Activated CD4-positive, CD25-positive, alpha-beta regulatory T cell treated with anti-CD3 and anti-CD28 coated beads, Interleukin-2, amount 50 U/mL, for 72 hours (primary cell): ENCODE measurements around the gene SLC7A1.

Experiments
- DNase-seq: peaks from one replicate; pipeline ENCODE4 v3.0.0; 2021

The SLC7A1 gene

DNA sequence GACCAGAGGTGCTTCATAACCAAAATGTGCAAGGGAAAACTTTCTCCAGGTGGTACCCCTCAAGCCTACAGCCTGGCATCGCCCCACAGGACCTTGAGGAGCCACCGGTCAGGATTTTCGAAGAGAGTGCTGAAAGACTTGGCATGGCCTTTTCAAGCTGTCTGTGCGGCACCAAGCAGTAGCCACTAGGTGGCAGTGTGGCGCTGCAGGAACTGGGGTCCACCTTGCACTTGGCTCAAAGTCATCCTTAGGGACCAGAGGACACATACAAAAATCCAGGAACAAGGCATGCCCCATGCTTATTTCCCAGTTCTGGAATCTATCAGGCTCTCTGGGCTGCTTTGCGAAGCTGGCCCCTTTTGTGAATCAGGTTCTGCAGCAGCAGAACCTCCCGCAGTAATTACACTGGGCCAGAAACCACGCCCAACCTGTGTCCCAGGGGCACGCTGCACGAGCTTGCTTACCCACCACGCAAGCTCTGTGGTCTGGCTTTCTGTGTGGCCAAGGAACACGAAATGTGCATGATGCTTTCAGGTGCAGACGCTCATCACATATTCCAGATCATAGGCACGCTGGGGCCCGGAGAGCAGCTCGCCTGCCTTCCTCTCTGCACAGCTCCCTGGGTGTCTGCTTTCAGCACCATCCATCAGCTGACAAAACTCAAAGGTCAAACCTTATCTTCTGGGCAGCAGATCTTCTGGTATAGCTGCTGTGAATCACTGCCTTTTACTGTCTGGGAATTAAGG is 87.2 kb downstream of the SLC7A1 start:
- peak; percentile 77 for DNase-seq

- DNase-seq: no peak
Measured at GRCh38 chr13:29507356-29507755, 88.1 kb downstream of the SLC7A1 start.

DNA sequence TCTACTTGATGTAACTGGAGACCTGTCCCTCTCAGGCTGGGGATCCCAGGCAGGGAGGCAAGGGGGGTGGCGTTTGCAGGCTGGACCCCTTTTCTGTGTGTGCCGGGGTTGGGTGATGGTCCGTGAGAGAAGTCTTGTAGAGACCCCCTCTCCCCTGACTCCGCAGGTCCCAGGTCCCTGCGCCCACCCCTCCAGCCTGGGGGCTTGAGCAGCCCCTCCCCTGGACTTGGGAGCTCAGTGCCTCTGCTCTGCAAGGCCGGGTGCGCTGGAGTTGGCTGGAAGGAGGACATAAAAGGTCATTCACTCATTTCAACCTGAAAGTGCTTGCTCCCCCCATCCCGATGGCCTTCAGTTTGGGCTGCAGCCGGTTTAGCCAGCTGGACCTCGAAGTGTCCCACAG is 89.5 kb downstream of the SLC7A1 start:
- no peak for DNase-seq

- DNase-seq: no peak
Measured at GRCh38 chr13:29505511-29505910, 90.0 kb downstream of the SLC7A1 start.

DNA sequence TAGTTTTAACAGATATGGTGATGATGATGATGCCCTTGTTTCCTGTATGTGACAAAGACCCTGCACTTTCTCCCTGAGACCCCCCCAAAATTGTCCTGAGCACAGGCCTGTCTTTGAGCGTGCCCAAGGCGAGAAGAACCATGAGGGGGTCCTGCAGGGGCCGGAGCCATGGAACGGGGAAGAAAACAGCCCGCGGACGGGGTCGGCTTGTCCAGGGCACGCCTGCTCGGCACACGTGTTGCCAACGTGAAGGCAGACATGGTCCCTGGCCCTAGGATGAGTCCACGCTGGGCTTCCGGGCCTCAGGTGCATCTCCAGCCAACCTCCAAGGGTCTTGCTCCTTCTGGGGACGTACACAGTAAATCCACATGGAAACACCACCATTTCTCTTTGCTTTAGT is 90.8 kb downstream of the SLC7A1 start:
- DNase-seq: no peak

- no peak for DNase-seq
Measured at GRCh38 chr13:29503041-29503837, 92.2 kb downstream of the SLC7A1 start.

DNA sequence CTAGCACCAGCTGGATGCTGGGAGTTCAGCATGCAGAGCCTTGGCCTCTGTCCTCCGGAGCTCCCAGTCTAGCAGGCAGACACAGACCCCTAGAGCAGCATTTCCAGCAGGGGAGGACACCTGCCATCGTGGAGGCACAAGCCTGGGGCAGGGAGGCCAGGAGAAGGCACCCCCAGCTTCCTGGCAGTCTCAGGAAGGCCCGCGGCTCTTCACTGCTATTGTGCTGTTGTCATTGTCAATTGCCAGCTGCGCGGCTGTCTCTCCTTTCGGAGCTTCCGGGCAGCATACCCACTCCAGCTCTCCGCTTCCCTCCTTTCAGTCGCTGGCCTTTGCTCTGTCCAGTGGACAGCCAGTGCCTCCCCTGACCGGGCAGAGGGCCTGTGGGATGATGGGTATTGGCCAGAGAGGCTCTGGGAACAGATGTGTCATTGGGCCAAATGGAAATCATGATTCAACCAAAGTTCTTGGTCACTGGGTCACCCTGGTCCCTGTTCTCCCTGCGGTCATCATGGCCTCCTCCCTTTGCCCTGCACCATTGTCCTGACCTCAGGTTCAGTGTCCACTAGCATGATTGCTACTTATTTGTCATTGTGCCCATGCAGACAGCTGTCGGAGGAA is 93.0 kb downstream of the SLC7A1 start:
- no peak for DNase-seq

- no peak for DNase-seq
Measured at GRCh38 chr13:29501674-29502073, 93.8 kb downstream of the SLC7A1 start.

DNA sequence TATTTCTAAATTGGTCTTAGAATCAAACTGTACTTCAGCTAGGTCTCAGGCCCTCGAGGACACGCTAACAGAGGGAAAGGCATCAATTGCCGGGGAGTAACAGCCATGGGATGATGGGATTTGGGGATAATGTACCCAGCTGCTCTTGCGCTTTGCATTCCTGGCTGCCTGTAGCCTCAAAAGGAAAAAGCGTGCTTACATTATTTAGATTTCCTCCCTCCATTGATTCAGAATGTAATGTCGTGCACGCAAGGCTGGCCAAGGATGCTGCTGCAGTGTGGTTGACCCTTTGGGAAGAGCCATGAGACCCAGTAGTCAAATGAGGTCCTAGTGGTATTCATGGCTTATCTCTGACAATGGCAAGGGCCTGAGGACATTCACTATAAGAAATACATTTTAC is 95.1 kb downstream of the SLC7A1 start:
- DNase-seq: no peak

DNA sequence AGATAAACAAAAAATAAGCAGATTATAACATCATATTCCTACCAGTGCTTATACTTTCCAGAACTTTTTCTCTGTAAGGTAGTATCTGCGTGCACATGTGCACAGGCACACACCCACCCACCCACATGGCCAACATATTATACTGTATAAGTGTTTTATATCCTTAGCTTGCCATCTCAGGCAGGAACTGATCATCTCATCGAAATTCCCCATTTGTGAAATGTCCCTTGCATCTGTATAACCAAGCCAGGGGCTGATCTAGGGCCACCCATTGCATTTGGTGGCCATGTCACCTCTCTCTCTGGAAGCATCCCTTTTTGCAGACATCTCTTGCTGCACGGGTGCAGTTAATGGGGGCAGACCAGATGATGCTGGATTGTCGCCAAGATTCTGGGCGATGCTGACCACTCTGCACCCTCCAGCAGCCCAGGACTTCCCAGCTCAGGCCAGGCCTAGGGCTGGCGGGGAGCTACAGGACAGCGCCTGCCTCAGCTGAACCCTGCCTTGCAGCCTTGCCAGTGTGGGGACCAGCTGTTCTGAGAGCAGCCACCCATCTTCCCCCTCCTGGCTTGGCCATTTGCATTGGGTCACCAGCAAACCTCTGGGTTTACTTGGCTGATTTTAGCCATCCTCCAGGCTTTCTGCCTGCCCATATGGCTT is 95.9 kb downstream of the SLC7A1 start:
- DNase-seq: no peak

- DNase-seq: peak; percentile 7
Measured at GRCh38 chr13:29498426-29499040, 97.0 kb downstream of the SLC7A1 start.

- no peak for DNase-seq
Measured at GRCh38 chr13:29497137-29497654, 98.3 kb downstream of the SLC7A1 start.

DNA sequence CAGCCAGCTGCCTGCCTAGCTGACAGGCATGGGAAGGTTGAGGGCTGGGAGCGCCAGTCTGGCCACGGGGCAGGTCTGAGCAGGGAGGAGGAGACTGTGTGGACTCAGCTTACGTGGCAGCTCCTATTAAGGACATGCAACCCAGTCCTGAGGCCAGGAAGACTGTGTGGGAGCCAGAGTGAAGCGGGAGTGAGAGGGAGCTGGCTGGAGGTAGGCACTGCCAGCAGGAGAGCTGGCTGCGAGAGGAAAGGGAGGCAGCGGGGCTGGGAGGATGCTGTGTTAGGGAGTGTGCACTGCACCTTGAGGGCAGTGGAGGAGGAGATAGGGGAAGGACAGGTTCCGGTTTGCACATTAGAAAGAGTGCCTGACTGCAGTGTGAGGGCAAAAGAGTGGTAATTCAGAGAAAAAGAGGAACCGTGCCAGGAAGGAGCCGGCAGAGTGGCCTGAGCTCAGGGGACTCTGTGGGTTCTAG is 99.2 kb downstream of the SLC7A1 start:
- peak; percentile 13 for DNase-seq

- no peak for DNase-seq
Measured at GRCh38 chr13:29494520-29494919, 101.0 kb downstream of the SLC7A1 start.

DNA sequence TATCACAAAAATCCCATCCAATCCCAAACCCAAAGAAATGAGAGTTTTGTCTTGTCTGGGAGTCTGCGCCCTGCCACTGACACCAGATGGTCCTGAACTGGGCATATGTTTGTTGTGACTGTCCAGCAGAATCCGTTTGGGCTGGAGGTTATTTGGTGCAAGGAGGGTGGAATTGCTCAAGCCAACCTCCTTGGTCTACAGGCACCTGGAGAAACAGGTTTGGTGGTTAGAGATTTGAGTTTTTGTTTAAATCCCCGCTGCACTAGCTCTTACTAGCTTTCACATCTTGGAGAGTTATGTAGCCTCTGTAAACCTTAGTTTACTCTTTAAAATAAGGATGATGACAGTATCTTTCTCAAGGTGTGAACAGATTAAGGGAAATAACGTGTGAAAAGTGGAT is 101.7 kb downstream of the SLC7A1 start:
- peak; percentile 11 for DNase-seq

DNA sequence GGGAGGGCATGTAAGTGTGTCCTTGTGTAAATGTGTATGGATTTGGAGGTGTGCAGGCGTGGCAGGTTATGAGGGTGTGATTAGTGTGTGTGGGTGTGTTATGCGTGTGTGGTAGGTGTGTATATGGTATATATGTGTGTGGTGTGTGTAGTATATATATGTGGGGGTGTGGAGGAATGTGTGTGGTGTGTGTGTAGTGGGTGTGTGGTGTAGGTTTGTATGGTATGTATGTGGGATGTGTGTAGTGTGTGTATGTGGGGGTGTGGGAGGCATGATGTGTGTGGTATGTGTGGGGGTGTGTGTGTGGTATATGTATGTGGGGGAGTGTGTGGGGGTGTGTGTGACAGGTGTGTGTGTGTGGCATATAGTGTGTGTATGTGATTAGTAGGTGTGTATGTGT is 104.2 kb downstream of the SLC7A1 start:
- DNase-seq: no peak

DNA sequence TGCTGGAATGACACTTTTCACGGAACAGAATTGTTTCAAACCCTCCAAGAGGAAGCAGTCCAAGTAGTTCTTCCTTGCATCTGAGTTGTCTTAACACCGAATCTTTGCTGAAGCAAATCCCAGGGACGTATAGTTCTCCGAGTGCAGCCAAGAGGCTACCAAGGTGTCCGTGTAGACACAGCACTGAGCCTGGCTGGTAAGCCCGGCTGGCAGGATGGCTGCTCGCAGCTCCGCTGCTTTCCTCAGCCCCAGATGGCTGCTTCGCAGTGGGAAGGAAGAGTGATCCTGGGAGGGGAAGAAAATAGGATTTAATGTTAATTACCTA is 105.0 kb downstream of the SLC7A1 start:
- DNase-seq: no peak

GRCh38 chr13:29489650-29490560 is 105.6 kb downstream of the SLC7A1 start:
- DNase-seq: no peak

- DNase-seq: no peak
Measured at GRCh38 chr13:29487466-29488454, 107.7 kb downstream of the SLC7A1 start.

GRCh38 chr13:29486551-29486950 is 108.9 kb downstream of the SLC7A1 start:
- DNase-seq: no peak
